Left cardiac atrium (tissue), 4 donors: ENCODE measurements around the gene SORT1. TPM values are rescaled to one million over a fixed set of nuclear protein-coding genes. Genes with fewer than 3 reads are reported as not detected.

Experiments used
- ATAC-seq, 2 donors: fragments of 200-7000 bp; cut with Tn5 transposase; one replicate each; pipeline ENCODE4 v1.9.1; 2020; ENCODE audit warnings: mild to moderate bottlenecking in 2 of 2, moderate library complexity in 2 of 2
- DNase-seq: peaks from one replicate; pipeline ENCODE4 v3.0.0-alpha.2; 2020
- intact Hi-C, 2 donors: fragments of 100-400 bp; cut with DNase I; formaldehyde crosslinking; loops; one replicate each; pipeline versions ENCODE4 v1.14.1 to v1.15.1; 2022 to 2023
- total RNA-seq, 2 donors: library from RNA; stranded (reverse); fragmentation: NEBNext Ultra II Directional; extraction: Animal tissue kit (Norgen Biotek cat#: 25700); gene quantifications; one replicate each; pipeline ENCODE4 v1.2.1, GENCODE V29; 2021
- donor health status: DM: no; HTN: yes; CAD: no.
- donor health status: DM: no; HTN: yes; CAD: no; lungs with severe emphysema.
- donor health status: DM: yes; HTN: yes; CAD: no.
- donor health status: Dilated cardiomyopathy.

The SORT1 gene
- total RNA-seq, 2 donors from 2014 or later, result 139 to 157 TPM

GRCh38 chr1:109269981-109270622 lies 127.6 kb downstream of the SORT1 start:
- ATAC-seq (no peak), DNase-seq (no peak)
- intact Hi-C loops, result loop anchor here in 1 of 2 donors (10.0 kb wide), 1 partner anchor 265 kb away; the partner anchor contains the start of gene GPR61

DNA sequence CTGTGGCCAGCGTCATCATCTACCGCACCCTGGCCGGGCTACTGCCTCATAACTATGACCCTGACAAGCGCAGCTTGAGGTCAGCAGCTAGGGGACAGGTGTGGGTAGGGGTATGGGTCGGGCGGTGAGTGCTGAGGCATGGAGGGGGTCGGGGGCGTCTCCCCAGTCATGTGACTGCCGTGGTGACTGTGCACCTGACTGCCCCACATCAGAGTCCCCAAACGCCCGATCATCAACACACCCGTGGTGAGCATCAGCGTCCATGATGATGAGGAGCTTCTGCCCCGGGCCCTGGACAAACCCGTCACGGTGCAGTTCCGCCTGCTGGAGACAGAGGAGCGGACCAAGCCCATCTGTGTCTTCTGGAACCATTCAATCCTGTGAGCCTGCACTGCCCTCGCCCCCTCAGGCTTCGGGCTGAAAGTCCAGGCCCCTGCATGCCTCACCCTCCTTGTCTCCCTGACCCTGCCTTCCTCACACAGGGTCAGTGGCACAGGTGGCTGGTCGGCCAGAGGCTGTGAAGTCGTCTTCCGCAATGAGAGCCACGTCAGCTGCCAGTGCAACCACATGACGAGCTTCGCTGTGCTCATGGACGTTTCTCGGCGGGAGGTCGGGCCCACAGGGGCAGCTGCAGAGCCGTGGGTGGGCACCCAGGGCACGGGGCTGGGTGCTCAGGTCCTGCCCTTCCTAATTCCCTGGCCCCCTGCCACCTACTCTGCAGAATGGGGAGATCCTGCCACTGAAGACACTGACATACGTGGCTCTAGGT lies 128.3 kb downstream of the SORT1 start:
- no peak for ATAC-seq
- intact Hi-C loops, result loop anchor here in 1 of 2 donors (10.0 kb wide), 1 partner anchor 265 kb away; the partner anchor contains the start of gene GPR61
- no peak for DNase-seq

GRCh38 chr1:109268431-109269211 lies 129.1 kb downstream of the SORT1 start:
- DNase-seq (no peak), ATAC-seq (no peak)
- intact Hi-C loops, result loop anchor here in 1 of 2 donors (10.0 kb wide), 1 partner anchor 266 kb away; the partner anchor contains the start of gene GPR61

DNA sequence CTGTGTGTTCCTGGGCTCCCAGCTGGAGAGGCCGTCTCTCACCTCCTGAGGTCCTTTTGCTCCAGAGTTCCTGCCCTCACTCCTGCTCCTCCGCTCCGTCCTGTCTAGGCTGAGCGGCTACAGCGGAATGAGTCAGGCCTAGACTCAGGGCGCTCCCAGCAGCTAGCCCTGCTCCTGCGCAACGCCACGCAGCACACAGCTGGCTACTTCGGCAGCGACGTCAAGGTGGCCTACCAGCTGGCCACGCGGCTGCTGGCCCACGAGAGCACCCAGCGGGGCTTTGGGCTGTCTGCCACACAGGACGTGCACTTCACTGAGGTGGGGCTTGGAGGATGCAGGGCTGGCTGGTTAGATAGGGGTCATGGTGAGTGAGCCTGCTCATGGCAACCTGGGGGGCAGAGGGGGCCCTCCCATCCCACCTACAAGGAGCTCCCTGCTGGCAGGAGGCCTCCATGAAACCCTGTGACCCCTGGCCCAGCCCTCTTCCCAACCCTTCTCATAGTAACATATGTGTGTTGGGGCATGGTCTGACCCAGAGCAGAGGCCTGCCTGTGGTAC lies 129.9 kb downstream of the SORT1 start:
- intact Hi-C loops, result loop anchor here in 1 of 2 donors (10.0 kb wide), 1 partner anchor 267 kb away; the partner anchor contains the start of gene GPR61
- ATAC-seq, result no peak
- no peak for DNase-seq

- no peak for ATAC-seq
- no peak for DNase-seq
- intact Hi-C loops, result loop anchor here in 1 of 2 donors (10.0 kb wide), 1 partner anchor 268 kb away; the partner anchor contains the start of gene GPR61
These were observed 130.8 kb downstream of the SORT1 start for GRCh38 chr1:109266965-109267364.

- DNase-seq, result no peak
- intact Hi-C loops, result loop anchor here in 1 of 2 donors (10.0 kb wide), 1 partner anchor 269 kb away; the partner anchor contains the start of gene GPR61
- ATAC-seq, result no peak
These were observed 131.9 kb downstream of the SORT1 start for GRCh38 chr1:109265741-109266330.

DNA sequence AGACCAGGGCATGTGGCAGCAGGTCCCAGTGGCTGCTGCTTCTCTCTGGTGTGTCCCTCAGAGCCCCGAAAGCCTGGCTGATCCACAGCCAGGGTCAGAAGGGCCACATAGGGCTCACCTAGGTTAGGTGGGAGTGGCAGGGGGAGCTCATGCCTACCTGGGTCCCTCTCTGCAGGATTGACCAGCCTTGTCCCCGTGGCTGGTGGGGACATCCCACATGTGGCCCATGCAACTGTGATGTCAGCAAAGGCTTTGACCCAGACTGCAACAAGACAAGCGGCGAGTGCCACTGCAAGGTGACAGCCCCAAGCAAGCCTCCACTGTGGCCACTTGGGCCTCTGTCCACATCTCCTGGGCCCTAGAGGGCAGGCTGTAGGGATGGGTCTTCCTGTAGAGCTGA lies 132.7 kb downstream of the SORT1 start:
- no peak for DNase-seq
- intact Hi-C loops, result loop anchor here in 1 of 2 donors (10.0 kb wide), 1 partner anchor 270 kb away; the partner anchor contains the start of gene GPR61
- ATAC-seq, result no peak

DNA sequence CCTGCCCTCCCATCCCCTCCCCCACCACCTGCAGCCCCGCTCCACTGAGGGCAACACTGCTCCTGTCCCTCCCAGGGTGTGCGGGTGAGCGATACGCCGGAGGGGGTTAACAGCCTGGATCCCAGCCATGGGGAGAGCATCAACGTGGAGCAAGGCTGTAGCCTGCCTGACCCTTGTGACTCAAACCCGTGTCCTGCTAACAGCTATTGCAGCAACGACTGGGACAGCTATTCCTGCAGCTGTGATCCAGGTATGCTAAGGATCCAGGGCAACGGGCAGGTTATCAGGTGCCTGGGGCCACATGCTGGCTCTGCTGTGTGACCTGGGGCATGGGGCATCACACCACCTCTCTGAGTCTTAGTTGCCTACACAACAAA lies 133.4 kb downstream of the SORT1 start:
- DNase-seq (no peak), ATAC-seq (no peak)
- intact Hi-C loops, result loop anchor here in 1 of 2 donors (5.0 to 10.0 kb wide), 2 partner anchors 133 to 270 kb away; partner anchors contain the start of genes GPR61 and SORT1

GRCh38 chr1:109263597-109264378 lies 133.9 kb downstream of the SORT1 start:
- DNase-seq (peak; percentile 87), ATAC-seq (peak; percentile 84 to 89)
- intact Hi-C loops, result loop anchor here in 1 of 2 donors (5.0 to 10.0 kb wide), 2 partner anchors 134 to 271 kb away; partner anchors contain the start of genes GPR61 and SORT1

DNA sequence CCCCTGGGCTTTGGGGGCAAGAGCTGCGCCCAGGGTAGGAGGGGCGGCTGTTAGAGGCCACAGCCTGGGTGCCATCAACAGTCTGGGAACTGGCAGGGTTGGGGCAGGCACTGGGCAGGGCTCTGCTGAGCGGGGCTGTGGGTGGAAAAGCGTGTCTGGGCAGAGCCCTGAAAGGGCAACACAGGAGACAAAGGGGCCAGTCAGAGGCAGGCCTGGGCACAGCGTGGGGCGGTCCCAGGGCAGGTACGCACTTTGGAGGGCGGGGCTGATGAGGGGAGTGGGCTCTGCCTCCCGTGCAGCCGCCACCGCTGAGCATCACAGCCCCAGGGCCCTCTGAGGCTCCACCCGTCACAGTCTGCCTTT lies 134.5 kb downstream of the SORT1 start:
- intact Hi-C loops, result loop anchor here in 1 of 2 donors (5.0 to 10.0 kb wide), 2 partner anchors 134 to 272 kb away; partner anchors contain the start of genes GPR61 and SORT1
- DNase-seq (no peak), ATAC-seq (peak in 1 of 2 donors; percentile 16)

DNA sequence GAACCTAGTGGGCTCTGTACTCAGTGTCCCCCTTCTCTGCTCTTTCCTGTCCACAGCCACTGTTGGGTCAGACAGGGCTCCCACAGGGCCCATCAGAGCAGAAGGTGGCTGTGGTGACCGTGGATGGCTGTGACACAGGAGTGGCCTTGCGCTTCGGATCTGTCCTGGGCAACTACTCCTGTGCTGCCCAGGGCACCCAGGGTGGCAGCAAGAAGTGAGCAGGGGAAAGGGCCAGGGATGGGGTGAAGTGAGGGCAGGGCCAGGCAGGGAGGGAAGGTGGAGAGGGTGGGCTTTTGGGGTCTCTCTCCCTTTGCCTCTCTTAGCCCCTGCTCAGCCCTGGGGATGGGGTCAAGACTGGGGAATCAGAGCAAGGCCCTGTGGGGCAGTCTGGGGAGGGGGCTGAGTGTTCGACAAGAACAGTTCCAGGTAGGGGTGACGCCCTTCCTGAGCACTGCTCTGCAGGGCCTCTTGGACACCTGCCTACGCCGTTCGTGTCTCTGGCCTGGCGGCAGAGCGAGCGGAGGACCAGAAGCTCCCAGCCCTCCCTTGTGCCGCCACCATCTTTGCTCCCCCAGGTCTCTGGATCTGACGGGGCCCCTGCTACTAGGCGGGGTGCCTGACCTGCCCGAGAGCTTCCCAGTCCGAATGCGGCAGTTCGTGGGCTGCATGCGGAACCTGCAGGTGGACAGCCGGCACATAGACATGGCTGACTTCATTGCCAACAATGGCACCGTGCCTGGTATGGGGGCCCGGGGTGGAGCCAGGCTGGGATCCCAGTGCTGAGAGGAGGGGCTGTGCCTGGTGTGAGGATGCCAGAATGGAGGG lies 135.3 kb downstream of the SORT1 start:
- no peak for ATAC-seq
- intact Hi-C loops, result loop anchor here in 1 of 2 donors (5.0 to 10.0 kb wide), 2 partner anchors 135 to 272 kb away; partner anchors contain the start of genes GPR61 and SORT1
- no peak for DNase-seq

- ATAC-seq, result no peak
- intact Hi-C loops, result loop anchor here in 1 of 2 donors (5.0 to 10.0 kb wide), 2 partner anchors 136 to 273 kb away; partner anchors contain the start of genes GPR61 and SORT1
- DNase-seq, result no peak
These were observed 136.1 kb downstream of the SORT1 start for GRCh38 chr1:109261578-109261977.

- no peak for DNase-seq
- intact Hi-C loops, result loop anchor here in 1 of 2 donors (5.0 to 10.0 kb wide), 2 partner anchors 136 to 274 kb away; partner anchors contain the start of genes GPR61 and SORT1
- ATAC-seq, result no peak
These were observed 136.7 kb downstream of the SORT1 start for GRCh38 chr1:109261006-109261405.

DNA sequence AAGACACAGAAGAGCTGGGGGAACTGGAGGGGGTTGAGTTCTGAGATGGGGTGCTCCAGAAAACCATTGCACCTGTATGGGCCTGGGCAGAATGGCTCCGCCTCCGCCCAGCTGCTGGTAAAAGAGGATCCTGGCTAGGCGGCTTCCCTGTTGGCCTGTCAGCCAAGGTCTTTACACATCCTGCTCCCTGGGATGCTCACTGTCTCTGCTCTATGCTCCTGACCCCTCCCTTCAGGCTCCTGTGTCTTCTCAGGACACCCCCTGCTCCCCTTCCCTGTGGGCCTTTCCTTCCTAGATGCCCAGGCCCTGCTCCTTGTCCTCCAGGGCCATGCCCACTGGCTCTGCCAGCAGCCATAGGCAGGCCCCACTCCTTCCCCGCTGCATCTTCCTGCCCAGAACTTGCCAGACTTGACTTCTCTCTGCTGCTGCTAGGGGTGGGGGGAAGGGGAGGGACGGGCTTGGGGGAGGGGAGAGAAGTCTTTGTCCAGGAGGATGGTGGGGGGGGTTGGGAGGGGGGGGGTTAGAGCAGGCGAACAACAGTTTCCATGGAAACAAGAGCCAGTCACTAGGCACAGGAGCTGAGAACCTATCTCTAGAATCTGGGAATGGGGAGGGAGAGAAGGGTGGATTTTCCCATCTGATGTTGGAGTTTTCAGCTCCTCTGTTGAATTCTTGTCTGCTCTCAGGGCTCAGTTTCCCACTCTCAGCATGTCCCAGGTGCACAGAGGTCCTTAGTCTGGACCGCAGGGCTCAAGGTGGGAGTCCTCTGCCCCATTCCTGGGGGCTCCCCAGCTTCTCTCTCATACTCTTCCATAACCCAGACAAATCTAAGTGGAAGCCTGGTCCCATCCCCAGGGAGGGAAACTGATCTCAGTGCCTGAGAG lies 137.8 kb downstream of the SORT1 start:
- DNase-seq (no peak), ATAC-seq (no peak)
- intact Hi-C loops, result loop anchor here in 1 of 2 donors (5.0 to 10.0 kb wide), 2 partner anchors 137 to 275 kb away; partner anchors contain the start of genes GPR61 and SORT1
